Esophagus squamous epithelium (tissue), 4 donors: Measurements from ENCODE around the gene SMC6.

ENCODE experiments used
- CTCF ChIP-seq, 6 experiments: fragments of 450-650 bp in 4 of 6; fragments of 200-600 bp in 2 of 6; sonication (generic) in 2 of 6; IDR thresholded peaks; one replicate each; pipeline ENCODE4 v1.5.1; 2016 to 2019; ENCODE audit warnings: antibody characterized with exemption in 6 of 6, mild to moderate bottlenecking in 4 of 6, moderate library complexity in 4 of 6
- POLR2A ChIP-seq, 4 donors: fragments of 450-650 bp; IDR thresholded peaks; one replicate each; pipeline ENCODE4 v1.6.1; 2017; ENCODE audit warnings: antibody characterized with exemption in 4 of 4, mild to moderate bottlenecking in 4 of 4, moderate library complexity in 3 of 4

GRCh38 chr2:17630089-17630488, 123.5 kb downstream of the SMC6 start:
- TF ChIP-seq CTCF (IDR thresholded peaks at IDR 0.05) (no peak), POLR2A (IDR thresholded peaks at IDR 0.05) (no peak)
